Renal cortical epithelial cell (primary cell): ENCODE results near the gene ANXA6. TPM values are rescaled to one million over a fixed set of nuclear protein-coding genes. Genes with fewer than 3 reads are reported as not detected.
"Not testable (repeated sequence)": the region's sequence is repeated elsewhere in the genome, so short reads cannot be mapped to it uniquely, and the experiment has no call there.

Source experiments
- DNase-seq: peaks from one replicate; pipeline ENCODE4 v3.0.0-alpha.2; 2011; ENCODE audit warnings: low read depth
- total RNA-seq: library from RNA; depleted of rRNA; stranded (reverse); fragments of >200 nt; gene quantifications from 2 replicates; pipeline ENCODE4 v1.2.3, GENCODE V29; 2014

The ANXA6 gene
- total RNA-seq, 1 donor from 2014 or later: 154 TPM

GRCh38 chr5:151180291-151180690, 22.7 kb upstream of the ANXA6 start:
- DNase-seq: no peak

DNA sequence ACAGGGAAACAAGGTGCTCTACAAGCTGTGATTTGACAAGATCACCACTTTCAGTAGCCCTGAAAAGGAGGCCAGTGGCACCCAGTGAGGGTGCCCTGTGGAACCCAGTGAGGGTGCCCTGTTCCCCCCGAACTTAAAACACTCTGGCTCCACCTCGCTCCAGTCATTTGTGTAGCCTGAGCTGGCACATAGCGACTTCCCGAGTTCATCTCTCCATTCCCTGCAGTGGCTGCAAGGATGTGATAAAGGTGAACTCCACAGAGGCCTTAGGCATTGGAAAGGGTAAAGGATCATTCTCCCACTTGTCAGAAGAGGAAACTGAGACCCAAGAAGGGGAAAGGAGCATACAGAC, 21.9 kb upstream of the ANXA6 start:
- no peak for DNase-seq

- no peak for DNase-seq
Measured at GRCh38 chr5:151178777-151179488, 21.4 kb upstream of the ANXA6 start.

- DNase-seq: no peak
Measured at GRCh38 chr5:151178372-151178771, 20.8 kb upstream of the ANXA6 start.

GRCh38 chr5:151176268-151176667, 18.7 kb upstream of the ANXA6 start:
- DNase-seq: not testable (repeated sequence)

DNA sequence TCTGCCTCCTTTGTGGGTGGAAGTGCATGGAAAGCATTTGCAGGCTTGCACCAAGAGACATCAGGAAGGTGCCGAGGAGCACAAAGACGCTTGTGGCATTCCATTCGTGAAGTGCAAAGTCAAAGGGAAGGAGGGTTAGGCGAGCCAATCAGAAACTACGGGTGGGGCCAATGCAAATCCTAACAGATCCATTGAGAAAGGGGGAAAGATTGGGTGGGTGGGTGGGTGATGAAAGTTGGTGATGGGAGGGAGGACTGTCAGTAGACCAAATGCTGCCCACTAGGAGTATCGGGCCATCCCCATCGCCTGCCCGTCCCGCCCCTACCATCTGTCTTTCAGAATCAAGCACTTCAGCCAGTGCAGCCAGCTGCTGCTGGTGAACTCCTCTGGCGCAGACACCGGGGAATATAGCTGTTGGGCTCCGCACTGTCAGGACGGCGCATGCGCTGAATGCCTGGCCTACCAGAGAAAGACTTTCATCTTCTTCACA, 17.1 kb upstream of the ANXA6 start:
- no peak for DNase-seq

DNA sequence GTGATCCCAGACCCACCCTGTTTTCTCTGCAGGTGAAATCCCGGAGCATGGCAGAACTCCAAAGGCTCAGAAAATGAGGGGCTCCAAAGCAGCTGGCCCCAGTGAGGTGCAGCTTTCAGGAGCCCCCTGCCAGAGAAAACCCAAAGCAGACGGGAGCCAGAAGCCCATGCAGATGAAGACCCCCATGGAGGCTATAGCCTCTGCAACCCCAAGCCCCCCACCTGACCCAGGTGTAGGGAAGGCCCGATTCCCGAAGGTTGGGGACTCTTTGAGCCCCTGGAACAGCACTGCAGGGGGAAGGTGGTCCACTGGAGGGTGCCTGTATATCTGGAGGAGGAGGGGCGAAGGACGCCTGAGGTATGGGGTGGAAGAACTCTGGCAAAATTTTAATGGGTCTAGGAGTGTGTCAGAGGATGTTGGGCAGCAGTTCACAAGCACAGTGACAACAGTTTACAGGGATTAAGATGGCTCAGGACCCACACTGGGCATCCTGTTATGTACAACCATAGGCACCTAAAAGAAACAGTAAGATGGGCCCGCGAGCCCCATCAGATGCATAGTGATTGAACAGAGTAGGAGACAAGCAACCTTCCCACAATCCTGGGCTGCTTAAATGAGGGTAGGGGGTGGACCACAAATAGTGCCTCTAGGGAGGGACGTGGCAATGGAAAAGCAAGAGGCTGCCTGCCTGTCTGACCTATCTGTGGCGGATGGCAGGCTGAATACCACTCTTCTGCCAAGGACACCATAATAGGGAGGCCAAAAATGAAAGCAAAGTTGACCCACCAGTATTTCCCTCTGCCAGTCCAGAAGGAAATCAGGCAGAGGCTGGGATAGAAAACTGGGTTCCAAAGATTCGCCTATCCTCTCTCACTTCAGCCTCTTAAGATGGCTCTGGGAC, 16.4 kb upstream of the ANXA6 start:
- no peak for DNase-seq

DNA sequence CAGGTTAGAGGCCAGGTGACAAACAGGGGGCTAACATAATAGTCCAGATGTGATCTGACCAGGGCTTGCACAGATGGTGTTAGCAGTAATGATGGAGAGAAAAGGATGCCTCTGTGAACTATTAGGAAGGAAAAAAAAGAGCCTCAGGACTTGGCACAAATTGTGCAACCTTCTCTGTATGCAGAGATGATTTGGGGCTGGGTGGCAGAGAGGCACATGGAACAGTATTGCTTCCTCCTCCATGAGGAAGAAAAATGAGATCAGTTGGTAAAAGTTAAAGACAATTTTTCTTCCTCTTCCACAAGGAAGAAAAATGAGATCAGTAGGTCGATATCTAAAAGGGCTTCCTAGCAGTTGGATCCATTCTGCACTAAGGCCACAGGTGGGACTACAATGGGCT, 13.9 kb upstream of the ANXA6 start:
- DNase-seq: no peak

DNA sequence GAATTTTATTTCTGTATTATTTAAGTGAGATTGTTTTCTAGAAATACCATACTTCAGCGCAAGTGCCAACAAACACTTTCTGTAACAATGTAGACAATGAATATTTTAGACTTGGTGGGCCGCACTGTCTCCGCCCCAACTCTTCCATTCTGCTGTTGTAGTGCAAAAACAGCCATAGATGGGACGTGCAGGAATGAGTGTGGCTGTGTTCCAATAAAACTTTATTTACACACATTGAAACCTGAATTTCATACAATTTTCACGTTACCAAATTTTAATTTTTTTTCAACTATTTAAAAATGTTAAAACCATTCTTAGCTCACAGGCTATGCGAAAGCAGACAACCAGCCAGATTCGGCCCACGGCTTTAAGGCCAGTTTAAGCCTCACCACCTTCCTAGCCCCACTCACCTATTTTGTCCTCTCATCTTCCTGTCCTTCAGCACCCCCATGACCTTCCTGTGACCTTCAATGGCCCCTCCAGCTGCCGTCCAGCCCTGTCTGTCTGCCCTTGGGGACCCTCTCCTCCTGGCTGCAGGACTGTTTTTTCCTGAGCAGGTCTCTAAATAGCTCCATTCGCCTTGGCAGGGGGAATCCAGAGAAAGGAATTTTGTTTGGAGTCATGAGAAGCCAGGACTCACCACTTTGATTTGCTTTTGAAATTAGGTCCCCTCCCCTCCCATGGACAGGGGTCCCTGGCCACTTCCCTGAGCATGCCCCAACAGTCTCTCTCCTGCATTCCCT, 11.2 kb upstream of the ANXA6 start:
- DNase-seq: no peak

GRCh38 chr5:151167022-151167421, 9.4 kb upstream of the ANXA6 start:
- no peak for DNase-seq

- DNase-seq: peak; percentile 76
Measured at GRCh38 chr5:151164687-151165392, 7.3 kb upstream of the ANXA6 start.

- no peak for DNase-seq
Measured at GRCh38 chr5:151162776-151163175, 5.2 kb upstream of the ANXA6 start.

DNA sequence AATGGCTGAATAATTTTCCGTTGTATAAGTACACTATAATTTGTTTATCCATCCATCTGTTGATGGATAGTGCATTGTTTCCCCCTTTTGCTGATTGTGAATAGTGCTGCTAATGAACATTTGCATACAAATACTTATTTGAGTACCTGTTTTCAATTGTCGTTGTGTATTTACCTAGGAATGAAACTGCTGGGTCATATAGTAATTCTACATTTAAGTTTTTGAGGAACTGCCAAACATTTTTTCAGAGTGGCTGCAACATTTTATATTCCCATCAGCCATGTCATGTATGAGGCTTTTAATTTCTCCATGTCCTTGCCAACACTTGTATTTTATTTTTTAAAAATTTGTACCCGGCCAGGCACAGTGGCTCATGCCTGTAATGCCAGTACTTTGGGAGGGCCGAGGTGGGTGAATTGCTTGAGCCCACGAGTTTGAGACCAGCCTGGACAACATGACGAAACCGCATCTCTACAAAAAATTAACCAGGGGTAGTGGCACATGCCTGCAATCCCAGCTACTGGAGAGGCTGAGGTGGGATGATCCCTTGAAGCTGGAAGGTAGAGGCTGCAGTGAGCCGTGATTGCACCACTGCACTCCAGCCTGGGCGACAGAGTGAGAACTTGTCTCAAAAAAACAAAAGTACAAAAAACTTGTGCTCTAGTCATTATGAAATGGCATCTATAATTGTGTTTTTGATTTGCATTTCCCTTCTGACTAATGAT, 2.2 kb upstream of the ANXA6 start:
- DNase-seq: peak; percentile 38

- no peak for DNase-seq
Measured at GRCh38 chr5:151158287-151158661, 695 bp upstream of the ANXA6 start.

GRCh38 chr5:151156507-151157420, 815 bp downstream of the ANXA6 start:
- no peak for DNase-seq

DNA sequence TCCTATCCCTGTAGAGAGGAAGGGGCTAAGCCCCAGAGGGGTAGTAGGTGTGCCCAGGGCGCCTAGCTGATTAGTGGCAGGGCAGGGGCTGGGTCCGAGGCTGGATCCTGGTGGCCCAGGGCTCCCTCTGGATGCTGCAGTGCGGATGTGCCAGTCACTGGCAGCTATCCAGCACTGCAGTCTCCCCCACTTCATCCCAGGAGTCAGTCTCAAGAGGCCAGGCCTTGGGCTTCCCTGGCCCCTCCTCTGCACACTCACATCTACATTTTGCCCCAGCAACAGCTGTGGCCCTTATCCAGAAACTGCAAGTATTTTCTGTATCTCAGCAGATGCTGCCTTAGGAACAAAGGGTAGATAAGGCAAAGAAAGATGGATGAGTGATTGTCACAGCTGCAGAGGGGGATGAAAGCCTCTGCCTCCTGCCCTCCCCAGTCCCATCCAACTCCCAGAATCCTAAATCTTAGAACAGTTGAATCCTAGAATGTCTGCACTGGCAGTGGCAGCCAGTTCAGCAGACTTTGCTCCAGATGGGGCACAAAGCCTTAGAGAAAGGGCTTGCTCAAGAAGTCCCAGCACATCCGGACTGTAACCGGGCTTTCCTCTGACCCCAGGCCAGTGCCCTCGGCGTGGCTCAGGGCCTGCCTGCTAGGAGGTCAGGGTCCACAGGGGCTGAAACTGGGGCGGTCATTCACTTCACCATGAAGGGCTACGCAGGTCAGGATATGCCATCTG, 1.6 kb downstream of the ANXA6 start:
- DNase-seq: no peak

DNA sequence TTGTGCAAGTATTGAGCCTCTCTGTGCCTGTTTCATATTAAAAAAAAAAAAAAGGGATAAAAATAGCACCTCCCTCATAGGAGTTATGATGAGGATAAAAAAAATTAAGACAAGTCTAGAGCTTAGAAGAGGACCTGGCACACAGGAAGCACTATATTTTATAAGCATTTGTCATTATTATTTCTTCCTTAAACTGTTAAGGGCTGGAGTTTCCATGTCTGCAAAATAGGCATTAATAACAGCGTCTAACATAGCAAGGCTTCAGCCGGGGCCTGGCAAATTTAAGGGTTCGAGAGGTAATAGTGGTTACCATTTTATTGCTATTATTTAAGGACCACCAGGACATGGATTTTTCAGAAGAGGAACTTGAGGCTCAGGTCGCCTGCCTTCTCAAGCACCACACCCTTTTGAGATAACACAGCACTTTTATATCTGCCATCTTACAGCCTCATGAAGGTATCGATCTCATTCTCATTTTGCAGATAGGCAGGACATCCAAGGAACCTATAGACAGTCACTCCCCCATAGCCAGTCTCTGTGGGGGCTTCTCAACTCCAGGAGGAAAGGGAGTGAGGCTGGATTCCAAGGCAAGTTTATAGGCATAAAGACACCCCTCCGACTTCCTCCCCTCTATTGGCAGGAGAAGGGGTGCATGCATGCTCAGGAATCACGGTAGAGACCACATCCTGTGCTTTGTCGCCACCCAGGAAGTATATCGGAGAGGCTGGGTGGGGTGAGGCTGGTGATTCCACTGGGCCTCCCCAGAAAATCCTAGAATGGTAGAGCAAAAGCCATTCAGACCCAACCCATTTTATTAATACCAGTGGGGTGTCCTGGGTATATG, 2.4 kb downstream of the ANXA6 start:
- DNase-seq: no peak

GRCh38 chr5:151153766-151154272, 3.8 kb downstream of the ANXA6 start:
- no peak for DNase-seq
